ENCODE results near the gene ESPN.

The ESPN gene

GRCh38 chr1:6465461-6466005, 41.0 kb downstream of the ESPN start:
- no peak for DNase-seq (ENCODE audit: low read depth)

- peak; percentile 54 for DNase-seq (ENCODE audit: low read depth)
Measured at GRCh38 chr1:6466023-6466422, 41.4 kb downstream of the ESPN start, which contains the start of gene TNFRSF25. Gene TNFRSF25 (minus strand): TSS chr1:6466173. CDS start chr1:6466107, 66 bp downstream.

GRCh38 chr1:6466751-6467150, 42.2 kb downstream of the ESPN start:
- DNase-seq (ENCODE audit: low read depth): no peak

DNA sequence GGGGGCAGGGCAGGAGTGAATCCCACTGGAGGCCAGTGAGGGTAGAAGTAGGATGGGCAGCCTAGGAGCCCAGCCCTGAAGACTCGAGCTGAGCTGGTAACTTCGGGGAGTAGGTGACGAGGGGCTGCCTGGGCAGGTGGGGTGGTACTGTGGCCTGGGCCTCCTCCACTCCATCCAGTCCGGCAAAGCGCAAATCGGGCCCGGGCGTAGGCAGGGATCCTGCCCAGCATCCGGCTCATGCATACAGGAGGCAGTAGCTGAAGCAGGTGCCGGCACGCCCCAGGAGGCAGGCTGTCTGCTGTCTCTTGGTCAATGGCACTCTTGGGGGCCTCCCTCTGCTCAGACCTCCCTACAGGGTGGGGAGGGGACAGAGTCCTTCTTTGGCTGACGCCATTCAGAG, 42.6 kb downstream of the ESPN start:
- DNase-seq (ENCODE audit: low read depth): no peak

GRCh38 chr1:6467744-6468688, 43.4 kb downstream of the ESPN start:
- DNase-seq (ENCODE audit: low read depth): no peak

DNA sequence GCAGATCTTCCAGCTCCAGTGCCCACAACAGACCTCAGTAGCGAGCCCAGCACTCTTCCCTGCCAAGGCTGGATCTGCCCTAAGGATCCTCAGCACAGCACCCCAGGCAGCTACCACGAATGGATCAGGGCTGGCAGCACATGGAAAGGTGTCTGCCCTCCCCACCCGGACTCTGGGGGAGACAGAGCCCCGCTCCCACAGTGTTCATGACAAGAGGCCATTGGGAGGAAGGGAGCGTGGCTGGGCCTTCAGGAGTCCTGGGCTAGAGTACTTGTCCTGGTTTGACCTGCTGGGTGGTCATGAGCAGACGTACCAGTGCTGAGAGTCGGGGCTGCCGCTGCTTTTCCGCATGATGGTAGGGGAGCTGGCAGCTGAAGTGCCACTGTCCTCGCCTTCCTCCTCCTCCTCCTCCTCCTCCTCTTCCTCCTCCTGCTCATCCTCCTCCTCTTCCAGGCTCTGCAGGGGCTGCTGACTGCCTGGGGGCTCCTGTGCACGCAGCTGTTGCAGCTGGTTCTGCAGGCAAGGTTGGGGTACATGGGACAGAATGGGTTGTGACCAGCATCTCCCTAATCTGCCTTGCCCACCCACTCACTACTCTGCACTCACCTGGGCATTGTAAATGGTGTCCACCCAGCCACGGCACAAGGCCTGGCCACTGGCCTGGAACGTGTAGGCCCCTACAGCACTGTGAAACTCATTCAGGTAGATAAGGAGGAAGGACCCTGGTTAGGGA, 44.3 kb downstream of the ESPN start:
- DNase-seq (ENCODE audit: low read depth): no peak

- no peak for DNase-seq (ENCODE audit: low read depth)
Measured at GRCh38 chr1:6470132-6471085, 45.8 kb downstream of the ESPN start.

DNA sequence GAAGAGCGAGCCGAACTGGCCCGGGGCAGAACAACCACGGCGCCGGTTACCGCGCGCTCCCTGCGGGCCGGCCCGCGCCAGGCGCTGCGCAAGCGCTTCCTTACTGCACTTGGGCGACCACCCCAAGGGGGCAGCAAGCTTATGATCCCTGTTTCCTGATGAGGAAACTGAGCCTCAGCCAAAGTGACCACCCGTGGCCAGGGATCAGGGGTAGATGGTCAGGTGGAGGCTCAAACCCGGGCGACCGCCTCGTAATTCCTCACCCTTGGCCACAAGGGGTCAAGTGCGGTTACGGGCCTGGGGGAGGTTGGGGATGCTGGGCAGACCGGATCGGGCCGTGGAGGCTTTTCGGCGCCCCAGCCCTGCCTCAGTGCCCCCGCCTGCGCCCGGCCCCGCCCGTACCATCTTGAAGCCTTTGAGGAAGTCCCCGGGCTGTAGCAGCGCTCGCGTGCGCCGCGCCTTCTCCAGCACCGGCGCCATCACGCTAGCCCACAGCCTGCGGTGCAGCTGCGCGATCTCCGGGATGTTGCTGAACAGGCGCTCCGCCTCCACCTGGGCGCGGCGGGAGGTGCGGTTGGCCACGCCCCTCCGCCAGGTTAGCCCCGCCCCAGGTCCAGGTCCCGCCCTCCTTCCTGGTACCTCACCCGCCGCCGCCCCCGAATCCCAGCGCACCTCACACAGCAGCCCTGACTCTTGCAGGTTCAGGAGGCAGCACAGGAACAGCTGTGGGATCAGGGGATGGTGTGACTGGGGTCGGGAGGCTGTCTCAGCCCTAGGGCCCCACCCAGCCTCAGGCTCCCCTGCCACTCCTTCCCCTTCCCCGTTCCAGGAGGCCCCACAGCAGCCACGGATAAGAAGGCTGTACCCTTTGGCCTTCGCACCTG, 46.8 kb downstream of the ESPN start:
- DNase-seq (ENCODE audit: low read depth): no peak

DNA sequence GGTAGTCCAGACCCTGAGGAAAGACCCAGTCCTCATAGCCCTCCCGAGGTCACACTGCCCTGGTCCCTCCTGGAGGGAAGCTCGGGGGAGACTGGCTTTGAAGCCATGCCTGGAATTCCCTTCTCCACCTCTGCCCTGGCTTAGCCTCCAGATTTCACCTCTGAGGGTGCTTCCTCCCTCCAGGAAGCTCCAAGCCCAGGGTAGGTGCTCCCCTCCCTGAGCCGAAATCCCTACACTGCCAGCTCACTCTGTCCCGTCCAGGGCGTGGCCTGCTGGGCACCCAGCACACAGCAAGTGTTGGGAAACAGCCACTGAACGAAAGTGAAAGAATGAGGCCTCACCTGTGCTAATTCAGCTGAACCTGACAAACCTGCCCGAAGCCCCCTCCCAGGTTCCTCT, 47.4 kb downstream of the ESPN start:
- no peak for DNase-seq (ENCODE audit: low read depth)

GRCh38 chr1:6472391-6472790, 47.8 kb downstream of the ESPN start:
- DNase-seq (ENCODE audit: low read depth): no peak

- no peak for DNase-seq (ENCODE audit: low read depth)
Measured at GRCh38 chr1:6473156-6473555, 48.6 kb downstream of the ESPN start.

- DNase-seq (ENCODE audit: low read depth): no peak
Measured at GRCh38 chr1:6473974-6474814, 49.6 kb downstream of the ESPN start.

GRCh38 chr1:6474815-6475282, 50.3 kb downstream of the ESPN start:
- DNase-seq (ENCODE audit: low read depth): no peak

DNA sequence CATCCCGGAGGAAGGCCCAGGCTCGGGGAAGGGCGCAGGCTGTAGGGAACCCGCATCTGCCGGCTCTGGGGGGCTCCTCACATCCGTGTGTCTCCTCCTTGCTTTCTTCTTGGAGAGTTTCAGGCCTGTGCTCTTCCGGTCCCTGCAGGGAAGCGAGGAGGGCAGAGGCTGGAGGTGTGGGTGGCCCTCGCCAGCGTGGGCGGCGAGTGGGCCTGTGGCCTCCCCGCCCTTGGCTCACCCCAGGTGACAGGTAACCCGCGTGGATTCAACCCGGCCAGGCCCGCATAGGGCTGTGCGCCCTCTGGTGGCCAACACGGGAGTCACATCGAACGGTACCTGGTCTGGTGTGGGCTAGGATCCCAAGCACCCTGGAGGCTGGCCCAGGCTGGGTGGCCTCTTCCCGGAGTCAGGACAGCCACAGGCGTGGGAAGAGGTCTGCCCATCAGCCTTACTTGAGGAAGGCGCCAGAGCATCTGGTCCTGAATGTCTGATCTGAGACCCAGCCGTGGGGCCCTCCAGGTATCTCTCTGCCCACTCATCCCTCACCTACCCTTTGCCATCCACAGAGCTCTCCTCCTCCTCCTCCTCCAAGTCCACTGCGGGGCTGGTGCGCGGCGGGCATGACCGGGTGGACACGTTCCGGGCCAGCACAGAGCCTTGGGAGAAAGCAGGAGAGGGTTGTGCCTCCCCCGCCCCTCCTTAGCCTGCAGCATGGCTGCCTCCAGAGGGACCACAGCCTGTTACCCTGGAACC, 51.0 kb downstream of the ESPN start:
- DNase-seq (ENCODE audit: low read depth): peak; percentile 58

DNA sequence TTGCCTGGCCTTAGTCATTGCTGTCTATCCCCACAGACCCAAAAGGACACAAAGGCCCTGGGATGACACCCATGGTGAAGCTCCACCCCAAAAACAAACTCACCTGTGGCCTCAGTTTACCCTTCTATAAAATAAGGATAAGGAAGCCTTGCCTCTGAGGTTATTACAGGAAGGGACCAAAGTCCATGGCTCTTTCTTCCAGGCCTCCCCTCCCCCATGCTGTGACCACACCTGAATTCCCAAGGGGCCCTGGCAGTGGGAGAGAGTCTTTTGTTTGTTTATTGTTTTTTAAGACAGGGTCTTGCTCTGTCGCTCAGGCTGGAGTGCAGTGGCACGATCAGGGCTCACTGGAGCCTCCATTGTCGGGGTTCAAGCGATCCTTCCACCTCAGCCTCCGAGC, 51.9 kb downstream of the ESPN start:
- no peak for DNase-seq (ENCODE audit: low read depth)

GRCh38 chr1:6477039-6477820, 52.7 kb downstream of the ESPN start:
- DNase-seq (ENCODE audit: low read depth): no peak

DNA sequence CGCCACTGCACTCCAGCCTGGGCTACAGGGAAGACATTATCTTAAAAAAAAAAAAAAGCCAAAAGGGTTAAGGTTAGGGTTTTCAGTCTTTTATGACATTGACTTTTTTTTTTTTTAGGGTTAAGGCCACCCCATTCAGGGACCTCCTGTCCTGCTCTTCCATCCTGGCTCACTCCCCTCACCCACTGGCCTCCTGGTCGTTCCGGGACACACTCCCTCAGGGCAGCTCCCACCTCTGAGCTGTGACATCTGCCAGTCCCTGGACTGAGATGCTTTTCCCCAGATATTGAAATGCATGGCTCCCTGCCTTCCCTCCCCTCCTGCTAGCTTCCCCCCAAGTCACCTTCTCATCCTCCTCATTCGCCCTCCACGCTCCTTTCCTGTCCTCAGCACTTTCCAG, 57.2 kb downstream of the ESPN start:
- no peak for DNase-seq (ENCODE audit: low read depth)

Measured in activated T-cell treated with anti-CD3 and anti-CD28 coated beads for 24 hours (primary cell).